Measurements from ENCODE around the gene NR3C2. TPM values are rescaled to one million over a fixed set of nuclear protein-coding genes. Genes with fewer than 3 reads are reported as not detected.

Gene NR3C2
- total RNA-seq, 1 experiment from 2014 or later = 0.26 TPM

GRCh38 chr4:148261848-148262247, 180.4 kb downstream of the NR3C2 start:
- no peak overlapping the region for H3K4me3 ChIP-seq (ENCODE audit: low read depth in 2 of 2, low read length in 2 of 2)
- TF ChIP-seq, protein P1, sequence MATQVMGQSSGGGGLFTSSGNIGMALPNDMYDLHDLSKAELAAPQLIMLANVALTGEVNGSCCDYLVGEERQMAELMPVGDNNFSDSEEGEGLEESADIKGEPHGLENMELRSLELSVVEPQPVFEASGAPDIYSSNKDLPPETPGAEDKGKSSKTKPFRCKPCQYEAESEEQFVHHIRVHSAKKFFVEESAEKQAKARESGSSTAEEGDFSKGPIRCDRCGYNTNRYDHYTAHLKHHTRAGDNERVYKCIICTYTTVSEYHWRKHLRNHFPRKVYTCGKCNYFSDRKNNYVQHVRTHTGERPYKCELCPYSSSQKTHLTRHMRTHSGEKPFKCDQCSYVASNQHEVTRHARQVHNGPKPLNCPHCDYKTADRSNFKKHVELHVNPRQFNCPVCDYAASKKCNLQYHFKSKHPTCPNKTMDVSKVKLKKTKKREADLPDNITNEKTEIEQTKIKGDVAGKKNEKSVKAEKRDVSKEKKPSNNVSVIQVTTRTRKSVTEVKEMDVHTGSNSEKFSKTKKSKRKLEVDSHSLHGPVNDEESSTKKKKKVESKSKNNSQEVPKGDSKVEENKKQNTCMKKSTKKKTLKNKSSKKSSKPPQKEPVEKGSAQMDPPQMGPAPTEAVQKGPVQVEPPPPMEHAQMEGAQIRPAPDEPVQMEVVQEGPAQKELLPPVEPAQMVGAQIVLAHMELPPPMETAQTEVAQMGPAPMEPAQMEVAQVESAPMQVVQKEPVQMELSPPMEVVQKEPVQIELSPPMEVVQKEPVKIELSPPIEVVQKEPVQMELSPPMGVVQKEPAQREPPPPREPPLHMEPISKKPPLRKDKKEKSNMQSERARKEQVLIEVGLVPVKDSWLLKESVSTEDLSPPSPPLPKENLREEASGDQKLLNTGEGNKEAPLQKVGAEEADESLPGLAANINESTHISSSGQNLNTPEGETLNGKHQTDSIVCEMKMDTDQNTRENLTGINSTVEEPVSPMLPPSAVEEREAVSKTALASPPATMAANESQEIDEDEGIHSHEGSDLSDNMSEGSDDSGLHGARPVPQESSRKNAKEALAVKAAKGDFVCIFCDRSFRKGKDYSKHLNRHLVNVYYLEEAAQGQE (IDR thresholded peaks at IDR 0.05; ENCODE audit: insufficient read depth in 1 of 2, low read depth in 2 of 2, low read length in 1 of 2) = no peak
- TF ChIP-seq POLR2AphosphoS5 (IDR thresholded peaks at IDR 0.05; ENCODE audit: low read depth, low read length) = no peak
- TF ChIP-seq TCF7L2 (IDR thresholded peaks at IDR 0.05; ENCODE audit: low read depth, low read length) = no peak
- TF ChIP-seq, protein P2, sequence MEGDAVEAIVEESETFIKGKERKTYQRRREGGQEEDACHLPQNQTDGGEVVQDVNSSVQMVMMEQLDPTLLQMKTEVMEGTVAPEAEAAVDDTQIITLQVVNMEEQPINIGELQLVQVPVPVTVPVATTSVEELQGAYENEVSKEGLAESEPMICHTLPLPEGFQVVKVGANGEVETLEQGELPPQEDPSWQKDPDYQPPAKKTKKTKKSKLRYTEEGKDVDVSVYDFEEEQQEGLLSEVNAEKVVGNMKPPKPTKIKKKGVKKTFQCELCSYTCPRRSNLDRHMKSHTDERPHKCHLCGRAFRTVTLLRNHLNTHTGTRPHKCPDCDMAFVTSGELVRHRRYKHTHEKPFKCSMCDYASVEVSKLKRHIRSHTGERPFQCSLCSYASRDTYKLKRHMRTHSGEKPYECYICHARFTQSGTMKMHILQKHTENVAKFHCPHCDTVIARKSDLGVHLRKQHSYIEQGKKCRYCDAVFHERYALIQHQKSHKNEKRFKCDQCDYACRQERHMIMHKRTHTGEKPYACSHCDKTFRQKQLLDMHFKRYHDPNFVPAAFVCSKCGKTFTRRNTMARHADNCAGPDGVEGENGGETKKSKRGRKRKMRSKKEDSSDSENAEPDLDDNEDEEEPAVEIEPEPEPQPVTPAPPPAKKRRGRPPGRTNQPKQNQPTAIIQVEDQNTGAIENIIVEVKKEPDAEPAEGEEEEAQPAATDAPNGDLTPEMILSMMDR (IDR thresholded peaks at IDR 0.05) = no peak
- no peak for TF ChIP-seq SIN3A (IDR thresholded peaks at IDR 0.05; ENCODE audit: borderline replicate concordance, insufficient read depth, low read depth, low read length)
- ChIA-PET POLR2A (no interaction called here), CTCF (no interaction called here)
- no peaks in the 10 kb centered on the region for H3K27me3 ChIP-seq (ENCODE audit: control insufficient read depth, insufficient read depth, low read length)
- DNase-seq (ENCODE audit: low read depth, low spot score) (no peak), ATAC-seq (no peak)
- BruUV-seq (replicated peaks) = no TSS peak
- intact Hi-C loops (cut with micrococcal nuclease; ENCODE audit: unreplicated experiment) = no loop called here
- H3K4me1 ChIP-seq (ENCODE audit: control insufficient read depth, insufficient read depth, low read length) = no peaks in the 10 kb centered on the region
- no peaks in the 10 kb centered on the region for H3K9me3 ChIP-seq (ENCODE audit: control insufficient read depth, insufficient read depth, low read depth, low read length)
- H3K27ac ChIP-seq (ENCODE audit: low read length) = no peak overlapping the region
- no peaks in the 10 kb centered on the region for H3K36me3 ChIP-seq (ENCODE audit: control insufficient read depth, insufficient read depth, low read length)
- in situ Hi-C loops (cut with HindIII; ENCODE audit: low pct_unique_long_range_greater_than_20kb, low sequenced_read_pairs) = no loop called here

- Histone ChIP-seq H3K27ac (ENCODE audit: low read length) (no peak overlapping the region), H3K9me3 (ENCODE audit: control insufficient read depth, insufficient read depth, low read depth, low read length) (no peaks in the 10 kb centered on the region), H3K4me1 (ENCODE audit: control insufficient read depth, insufficient read depth, low read length) (no peaks in the 10 kb centered on the region), H3K36me3 (ENCODE audit: control insufficient read depth, insufficient read depth, low read length) (no peaks in the 10 kb centered on the region), H3K27me3 (ENCODE audit: control insufficient read depth, insufficient read depth, low read length) (no peaks in the 10 kb centered on the region), H3K4me3 (ENCODE audit: low read depth in 2 of 2, low read length in 2 of 2) (no peak overlapping the region)
- ChIA-PET CTCF (no interaction called here), POLR2A (no interaction called here)
- no TSS peak for BruUV-seq (replicated peaks)
- TF ChIP-seq POLR2AphosphoS5 (IDR thresholded peaks at IDR 0.05; ENCODE audit: low read depth, low read length) (no peak), TCF7L2 (IDR thresholded peaks at IDR 0.05; ENCODE audit: low read depth, low read length) (no peak), SIN3A (IDR thresholded peaks at IDR 0.05; ENCODE audit: borderline replicate concordance, insufficient read depth, low read depth, low read length) (no peak)
- TF ChIP-seq, protein P2 (IDR thresholded peaks at IDR 0.05) = no peak
- TF ChIP-seq, protein P1 (IDR thresholded peaks at IDR 0.05; ENCODE audit: insufficient read depth in 1 of 2, low read depth in 2 of 2, low read length in 1 of 2) = no peak
- DNase-seq (ENCODE audit: low read depth, low spot score) (no peak), ATAC-seq (no peak)
- in situ Hi-C loops (cut with HindIII; ENCODE audit: low pct_unique_long_range_greater_than_20kb, low sequenced_read_pairs) = no loop called here
- intact Hi-C loops (cut with micrococcal nuclease; ENCODE audit: unreplicated experiment) = no loop called here
Observed at GRCh38 chr4:148259841-148260240, 182.4 kb downstream of the NR3C2 start.

Measured in Panc1 (cell line).